OCI-LY3 (cell line): Measurements from ENCODE around the gene SLC26A5.
"Not testable (repeated sequence)": the region's sequence is repeated elsewhere in the genome, so short reads cannot be mapped to it uniquely, and the experiment has no call there.

ENCODE experiments used
- H2AFZ ChIP-seq: fragments of 200-600, 300-600 bp; shearing (Covaris generic); 2 replicates; pipeline ENCODE4 v1.6.0; 2014; ENCODE audit warnings: antibody characterized with exemption, low read depth, low read length
- H3K27ac ChIP-seq: fragments of 200-600, 300-600 bp; sonication (generic); 2 replicates; pipeline ENCODE4 v1.5.1; 2014; ENCODE audit warnings: mild to moderate bottlenecking, low read length, moderate library complexity, mixed read lengths
- H3K27me3 ChIP-seq: fragments of 200-600, 300-600 bp; sonication (generic); 2 replicates; pipeline ENCODE4 v1.6.1; 2014; ENCODE audit warnings: low read depth, low read length, mixed read lengths
- H3K36me3 ChIP-seq: fragments of 200-600, 300-600 bp; sonication (generic); replicated peaks from 2 replicates; pipeline ENCODE3; 2014; ENCODE audit warnings: low read depth, low read length, mixed read lengths
- H3K4me1 ChIP-seq: fragments of 300-600, 200-600 bp; sonication (generic); 2 replicates; pipeline ENCODE4 v1.6.1; 2014; ENCODE audit warnings: low read length, mixed read lengths
- H3K4me2 ChIP-seq: fragments of 200-600, 300-600 bp; sonication (generic); 2 replicates; pipeline ENCODE4 v1.6.1; 2014; ENCODE audit warnings: low read length, mixed read lengths
- H3K4me3 ChIP-seq: fragments of 300-600, 200-600 bp; sonication (generic); 2 replicates; pipeline ENCODE4 v1.5.1; 2014; ENCODE audit warnings: antibody characterized with exemption, mild to moderate bottlenecking, low read length, moderate library complexity
- H3K79me2 ChIP-seq: fragments of 300-600, 200-600 bp; shearing (Covaris generic); 2 replicates; pipeline ENCODE4 v1.6.1; 2014; ENCODE audit warnings: mild to moderate bottlenecking, low read length, mixed read lengths
- H3K9ac ChIP-seq: fragments of 300-600, 200-600 bp; shearing (Covaris generic); 2 replicates; pipeline ENCODE4 v1.6.0; 2014; ENCODE audit warnings: mild to moderate bottlenecking, low read length, moderate library complexity
- H3K9me3 ChIP-seq: fragments of 200-600, 300-600 bp; shearing (Covaris generic); 2 replicates; pipeline ENCODE4 v1.6.1; 2014; ENCODE audit warnings: low read length, mixed read lengths; ENCODE audit not compliant: insufficient read depth
- H4K20me1 ChIP-seq: fragments of 200-600, 300-600 bp; sonication (generic); 2 replicates; pipeline ENCODE4 v1.6.1; 2016; ENCODE audit warnings: low read length, mixed read lengths; ENCODE audit not compliant: insufficient read depth
- CTCF ChIP-seq: fragments of 200-600, 300-600 bp; sonication (generic); IDR thresholded peaks from 2 replicates; pipeline ENCODE4 v1.5.1; 2014; ENCODE audit warnings: antibody characterized with exemption, low read length, low read depth
- EZH2phosphoT487 ChIP-seq: fragments of 200-600 bp; shearing (Covaris generic); IDR thresholded peaks from 2 replicates; pipeline ENCODE4 v1.6.1; 2018; ENCODE audit warnings: antibody characterized with exemption, mixed run types, low read depth

SLC26A5 gene

GRCh38 chr7:103446049-103446520 lies at the start of gene SLC26A5:
Gene SLC26A5, minus strand, starts transcription at chr7:103446207. Its CDS starts 24,693 bp downstream, at chr7:103421514.
- no peaks in the 10 kb centered on the region for H3K79me2 ChIP-seq
- H4K20me1 ChIP-seq: no peaks in the 10 kb centered on the region
- no peaks in the 10 kb centered on the region for H3K36me3 ChIP-seq
- no peak within 1 kb of the TSS for H2AFZ ChIP-seq
- no peak for TF ChIP-seq CTCF
- no peak for TF ChIP-seq EZH2phosphoT487
- peak within 1 kb of the TSS; percentile 64 for H3K4me2 ChIP-seq
- peaks cover 4% of the 10 kb centered on the region; the same call in 1 of the 2 replicates for H3K4me1 ChIP-seq
- H3K27me3 ChIP-seq: peaks cover 35% of the 10 kb centered on the region
- H3K9ac ChIP-seq: no peak within 1 kb of the TSS
- no peak within 1 kb of the TSS for H3K27ac ChIP-seq
- no peaks in the 10 kb centered on the region for H3K9me3 ChIP-seq
- peak within 1 kb of the TSS; percentile 35 for H3K4me3 ChIP-seq

- Histone ChIP-seq H3K4me3 (no peak overlapping the region), H3K36me3 (no peaks in the 10 kb centered on the region), H3K9me3 (no peaks in the 10 kb centered on the region), H2AFZ (no peak overlapping the region), H3K27ac (no peak overlapping the region), H3K4me1 (no peaks in the 10 kb centered on the region), H3K27me3 (peaks cover 19% of the 10 kb centered on the region; the same call in 1 of the 2 replicates), H3K9ac (no peak overlapping the region), H3K79me2 (no peaks in the 10 kb centered on the region), H3K4me2 (no peak overlapping the region), H4K20me1 (no peaks in the 10 kb centered on the region)
- TF ChIP-seq EZH2phosphoT487 (no peak), CTCF (no peak)
Observed at GRCh38 chr7:103487419-103487818, 41.4 kb upstream of the SLC26A5 start.

- not testable (repeated sequence) for H3K79me2 ChIP-seq, H3K4me2 ChIP-seq, H3K9ac ChIP-seq, H3K36me3 ChIP-seq, H4K20me1 ChIP-seq, H2AFZ ChIP-seq, H3K4me3 ChIP-seq, H3K4me1 ChIP-seq, H3K27ac ChIP-seq, H3K9me3 ChIP-seq
- H3K27me3 ChIP-seq: peaks cover 23% of the 10 kb centered on the region
Observed at GRCh38 chr7:103486873-103487272, 40.9 kb upstream of the SLC26A5 start.

GRCh38 chr7:103480771-103481170 lies 34.8 kb upstream of the SLC26A5 start:
- no peaks in the 10 kb centered on the region for H4K20me1 ChIP-seq
- TF ChIP-seq CTCF: no peak
- TF ChIP-seq EZH2phosphoT487: no peak

GRCh38 chr7:103474956-103475355 lies 28.9 kb upstream of the SLC26A5 start:
- Histone ChIP-seq H2AFZ (no peak overlapping the region), H3K4me1 (no peaks in the 10 kb centered on the region), H3K9ac (no peak overlapping the region), H3K9me3 (no peaks in the 10 kb centered on the region), H4K20me1 (no peaks in the 10 kb centered on the region), H3K27me3 (peaks cover 43% of the 10 kb centered on the region), H3K4me3 (no peak overlapping the region), H3K36me3 (no peaks in the 10 kb centered on the region), H3K79me2 (no peaks in the 10 kb centered on the region), H3K4me2 (no peak overlapping the region), H3K27ac (no peak overlapping the region)
- TF ChIP-seq EZH2phosphoT487: no peak
- no peak for TF ChIP-seq CTCF

More at GRCh38 chr7:103480771-103481170, 34.8 kb upstream of the SLC26A5 start:
- H3K4me1 ChIP-seq: no peaks in the 10 kb centered on the region
- no peak overlapping the region for H3K4me3 ChIP-seq
- H3K9ac ChIP-seq: no peak overlapping the region
- no peaks in the 10 kb centered on the region for H3K9me3 ChIP-seq
- no peaks in the 10 kb centered on the region for H3K36me3 ChIP-seq
- H3K27me3 ChIP-seq: peaks cover 50% of the 10 kb centered on the region
- no peaks in the 10 kb centered on the region for H3K79me2 ChIP-seq
- no peak overlapping the region for H2AFZ ChIP-seq
- H3K27ac ChIP-seq: no peak overlapping the region
- H3K4me2 ChIP-seq: no peak overlapping the region
